ENCODE measurements around the gene GATAD2A.

DNA sequence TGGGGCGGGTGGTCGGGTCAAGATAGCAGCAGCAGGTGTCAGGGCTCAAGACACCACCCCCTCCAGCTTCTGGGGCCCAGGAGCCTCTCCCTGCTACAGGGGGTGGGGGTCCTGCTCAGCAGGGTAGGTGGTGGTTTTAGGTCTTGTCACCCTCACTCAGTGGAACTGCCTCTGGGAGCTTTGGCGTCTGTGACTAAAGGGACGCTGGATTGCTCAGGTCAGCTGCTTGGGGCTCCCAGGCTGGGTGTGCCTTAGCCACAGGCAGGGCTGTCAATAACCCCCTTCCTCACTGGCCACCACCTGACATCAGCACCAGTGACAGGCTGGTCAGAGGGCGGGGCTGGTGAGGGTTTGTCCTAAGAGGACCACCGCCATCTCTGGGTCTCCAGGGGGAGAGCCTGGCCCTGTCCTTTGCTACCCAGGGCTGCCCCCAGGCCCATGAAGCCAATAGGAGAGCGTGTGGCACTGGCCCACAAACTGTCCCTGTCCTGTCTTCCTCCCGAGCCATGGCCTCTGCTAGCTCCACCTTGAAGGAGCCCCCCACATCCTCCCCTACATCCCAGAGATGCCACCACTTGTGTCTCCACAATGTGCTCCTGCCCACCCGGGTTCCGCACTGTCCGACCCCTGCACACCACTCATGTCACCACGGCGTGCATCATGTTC is 48.4 kb upstream of the GATAD2A start:
- TF ChIP-seq, protein P1, sequence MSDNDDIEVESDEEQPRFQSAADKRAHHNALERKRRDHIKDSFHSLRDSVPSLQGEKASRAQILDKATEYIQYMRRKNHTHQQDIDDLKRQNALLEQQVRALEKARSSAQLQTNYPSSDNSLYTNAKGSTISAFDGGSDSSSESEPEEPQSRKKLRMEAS (IDR thresholded peaks at IDR 0.05; ENCODE audit: low read depth, low read length): no peak
- no peak for TF ChIP-seq POLR2A (IDR thresholded peaks at IDR 0.05; ENCODE audit: extremely low read depth, insufficient read length)
- TF ChIP-seq MYC (IDR thresholded peaks at IDR 0.05; ENCODE audit: low read depth, low read length): no peak
